HepG2 (cell line): Measurements from ENCODE around the gene TRAF3.

ENCODE experiments used
- ONECUT2 ChIP-seq: sonication (generic); formaldehyde crosslinking; IDR thresholded peaks from 2 replicates; pipeline ENCODE4 v1.4.0; 2020; ENCODE audit warnings: missing genetic modification reagents
- POLR2A ChIP-seq, 2 experiments: IDR thresholded peaks; 2 replicates each; pipeline ENCODE4 v1.6.1; 2011; ENCODE audit warnings: low read depth in 2 of 2, low read length in 2 of 2, mild to moderate bottlenecking in 1 of 2, moderate library complexity in 1 of 2; ENCODE audit not compliant: insufficient read depth in 1 of 2
- RFX1 ChIP-seq: fragments of 450-650 bp; IDR thresholded peaks from 2 replicates; pipeline ENCODE4 v1.6.1; 2017
- ZNF562 ChIP-seq: sonication (generic); formaldehyde crosslinking; IDR thresholded peaks from 2 replicates; pipeline ENCODE4 v1.8.0; 2022; ENCODE audit warnings: missing genetic modification reagents, borderline replicate concordance
- ZNF615 ChIP-seq: sonication (generic); formaldehyde crosslinking; IDR thresholded peaks from 2 replicates; pipeline ENCODE4 v1.5.0; 2020; ENCODE audit warnings: mild to moderate bottlenecking, missing genetic modification reagents, borderline replicate concordance
- TF ChIP-seq, protein P1 (sequence below): sonication (generic); formaldehyde crosslinking; IDR thresholded peaks from 2 replicates; pipeline ENCODE4 v1.8.1; 2022; ENCODE audit warnings: mild to moderate bottlenecking, missing genetic modification reagents
- TF ChIP-seq, protein P2 (sequence below): sonication (generic); formaldehyde crosslinking; IDR thresholded peaks from 2 replicates; pipeline ENCODE4 v1.4.0; 2020; ENCODE audit warnings: missing genetic modification reagents, mild to moderate bottlenecking, borderline replicate concordance

DNA sequence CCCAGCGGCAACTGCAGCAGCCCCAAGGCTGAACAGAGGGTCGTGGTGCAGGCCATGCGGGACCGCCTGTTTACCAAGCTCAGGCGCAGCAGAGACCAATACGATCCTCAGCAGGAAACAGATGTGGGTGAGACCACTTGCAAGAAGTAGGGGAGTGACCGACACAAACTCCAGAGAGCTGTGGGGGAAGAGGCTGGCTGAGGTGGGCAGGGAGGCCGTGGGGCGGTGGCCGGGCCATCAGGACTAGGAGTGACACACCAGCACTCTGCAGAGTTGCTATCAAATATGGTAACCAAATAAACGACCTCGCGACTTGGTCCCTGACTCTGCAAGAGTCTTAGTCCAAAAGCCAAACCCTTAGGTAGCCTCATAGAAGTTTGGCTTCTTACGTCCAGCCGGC, 175.9 kb downstream of the TRAF3 start:
- TF ChIP-seq RFX1 (no peak), ZNF615 (CRISPR knock-in tag) (no peak), POLR2A (IDR thresholded peaks at IDR 0.05; ENCODE audit: insufficient read depth in 1 of 2, low read depth in 2 of 2, low read length in 2 of 2) (no peak), ZNF562 (CRISPR knock-in tag) (no peak), ONECUT2 (no peak)
- TF ChIP-seq, protein P1, sequence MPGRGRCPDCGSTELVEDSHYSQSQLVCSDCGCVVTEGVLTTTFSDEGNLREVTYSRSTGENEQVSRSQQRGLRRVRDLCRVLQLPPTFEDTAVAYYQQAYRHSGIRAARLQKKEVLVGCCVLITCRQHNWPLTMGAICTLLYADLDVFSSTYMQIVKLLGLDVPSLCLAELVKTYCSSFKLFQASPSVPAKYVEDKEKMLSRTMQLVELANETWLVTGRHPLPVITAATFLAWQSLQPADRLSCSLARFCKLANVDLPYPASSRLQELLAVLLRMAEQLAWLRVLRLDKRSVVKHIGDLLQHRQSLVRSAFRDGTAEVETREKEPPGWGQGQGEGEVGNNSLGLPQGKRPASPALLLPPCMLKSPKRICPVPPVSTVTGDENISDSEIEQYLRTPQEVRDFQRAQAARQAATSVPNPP: no peak
- TF ChIP-seq, protein P2, sequence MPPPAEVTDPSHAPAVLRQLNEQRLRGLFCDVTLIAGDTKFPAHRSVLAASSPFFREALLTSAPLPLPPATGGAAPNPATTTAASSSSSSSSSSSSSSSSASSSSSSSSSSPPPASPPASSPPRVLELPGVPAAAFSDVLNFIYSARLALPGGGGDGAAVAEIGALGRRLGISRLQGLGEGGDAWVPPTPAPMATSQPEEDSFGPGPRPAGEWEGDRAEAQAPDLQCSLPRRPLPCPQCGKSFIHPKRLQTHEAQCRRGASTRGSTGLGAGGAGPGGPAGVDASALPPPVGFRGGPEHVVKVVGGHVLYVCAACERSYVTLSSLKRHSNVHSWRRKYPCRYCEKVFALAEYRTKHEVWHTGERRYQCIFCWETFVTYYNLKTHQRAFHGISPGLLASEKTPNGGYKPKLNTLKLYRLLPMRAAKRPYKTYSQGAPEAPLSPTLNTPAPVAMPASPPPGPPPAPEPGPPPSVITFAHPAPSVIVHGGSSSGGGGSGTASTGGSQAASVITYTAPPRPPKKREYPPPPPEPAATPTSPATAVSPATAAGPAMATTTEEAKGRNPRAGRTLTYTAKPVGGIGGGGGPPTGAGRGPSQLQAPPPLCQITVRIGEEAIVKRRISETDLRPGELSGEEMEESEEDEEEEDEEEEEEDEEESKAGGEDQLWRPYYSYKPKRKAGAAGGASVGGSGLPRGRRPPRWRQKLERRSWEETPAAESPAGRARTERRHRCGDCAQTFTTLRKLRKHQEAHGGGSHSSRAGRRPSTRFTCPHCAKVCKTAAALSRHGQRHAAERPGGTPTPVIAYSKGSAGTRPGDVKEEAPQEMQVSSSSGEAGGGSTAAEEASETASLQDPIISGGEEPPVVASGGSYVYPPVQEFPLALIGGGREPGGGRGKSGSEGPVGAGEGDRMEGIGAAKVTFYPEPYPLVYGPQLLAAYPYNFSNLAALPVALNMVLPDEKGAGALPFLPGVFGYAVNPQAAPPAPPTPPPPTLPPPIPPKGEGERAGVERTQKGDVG: no peak
